ENCODE results near the gene HOXA6. TPM values are rescaled to one million over a fixed set of nuclear protein-coding genes. Genes with fewer than 3 reads are reported as not detected.

HOXA6 gene
- total and polyA plus RNA-seq, 2 experiments from 2014 or later: not detected

DNA sequence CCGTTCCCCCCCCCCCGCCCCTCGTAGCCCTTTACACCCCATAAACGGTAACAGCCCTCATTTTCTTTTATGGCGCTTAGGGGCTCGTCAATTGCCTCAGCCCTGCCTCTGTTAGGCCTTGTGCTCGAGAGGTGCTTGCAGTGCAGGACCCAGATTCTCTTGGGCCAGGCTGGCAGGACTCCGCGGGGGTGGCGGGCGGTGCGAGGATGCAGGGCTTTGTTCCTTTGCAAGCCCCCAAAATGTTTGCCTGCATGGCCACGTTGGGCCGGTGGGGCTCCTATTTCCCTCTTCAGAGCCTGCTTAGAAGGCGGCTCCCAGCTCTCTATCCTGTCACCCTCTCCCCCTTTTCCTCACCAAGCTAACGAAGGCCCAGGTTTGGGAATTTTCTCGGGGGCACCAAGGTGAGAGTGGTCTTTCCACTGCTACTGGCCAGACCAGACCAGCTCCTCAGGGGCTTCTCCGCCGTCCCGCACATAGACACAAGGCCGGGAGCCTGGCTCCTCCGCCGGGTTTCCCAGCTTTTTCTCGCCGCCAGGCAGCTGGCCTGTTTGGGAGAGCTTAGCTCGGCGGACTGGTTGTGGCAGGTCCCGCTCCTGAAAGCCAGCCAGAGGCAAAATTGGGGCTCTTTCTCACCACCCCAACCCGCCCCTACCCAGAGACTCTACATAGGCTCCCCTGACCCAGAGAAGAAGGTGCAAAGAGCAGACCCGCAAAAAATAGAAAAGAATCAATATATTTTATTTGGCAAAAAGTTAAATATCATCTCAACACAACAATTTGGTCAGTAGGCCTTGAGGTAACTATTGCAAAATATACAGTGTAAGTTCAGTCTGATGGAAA lies 14.4 kb upstream of the HOXA6 start:
- no peak for ATAC-seq
- H3K27ac ChIP-seq (ENCODE audit: low read depth): no peak overlapping the region
- H3K27me3 Mint-ChIP-seq (ENCODE audit: insufficient read depth, low read depth, poor library complexity): peaks cover 99% of the 10 kb centered on the region

DNA sequence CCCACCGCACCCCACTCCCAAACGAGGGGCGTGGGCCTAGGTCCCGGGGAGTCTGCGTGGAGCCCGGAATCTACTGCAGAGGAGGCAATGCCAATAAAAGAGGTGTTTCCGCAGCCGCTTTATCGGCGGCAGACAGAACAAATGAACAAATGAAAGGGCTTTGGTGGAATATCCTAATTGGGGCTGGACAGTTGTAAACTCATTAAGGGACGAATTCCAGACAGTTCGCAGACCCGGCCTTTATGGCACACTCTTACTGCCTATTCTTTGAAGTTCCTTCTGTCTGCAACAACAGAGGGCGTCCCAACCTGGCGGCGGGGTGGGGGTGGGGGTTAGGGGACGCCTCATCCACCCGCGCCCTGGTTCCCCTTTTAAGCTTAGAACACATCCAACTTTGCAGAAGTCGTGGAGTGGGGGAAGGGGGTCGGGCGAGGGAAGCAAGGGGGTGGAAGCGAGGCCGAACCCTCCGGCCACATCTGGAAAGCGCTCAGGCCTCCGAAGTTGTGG lies 13.7 kb upstream of the HOXA6 start:
- H3K4me3 Mint-ChIP-seq: peak overlapping the region; percentile 53; the same call in 2 of the 3 replicates
- ATAC-seq (no peak), DNase-seq (ENCODE audit: low spot score) (no peak)
- Histone ChIP-seq H3K4me2 (peak overlapping the region; percentile 82; the same call in 1 of the 2 replicates), H3K4me3 (peak overlapping the region; percentile 64; the same call in 1 of the 2 replicates), H3K4me1 (ENCODE audit: insufficient read depth) (no peaks in the 10 kb centered on the region; the same call in 1 of the 2 replicates), H3K27me3 (ENCODE audit: insufficient read depth) (peaks cover 100% of the 10 kb centered on the region), H3K27ac (ENCODE audit: low read depth) (no peak overlapping the region), H3K79me2 (replicated peaks; ENCODE audit: insufficient read depth) (no peaks in the 10 kb centered on the region), H3K9me2 (ENCODE audit: insufficient read depth) (no peaks in the 10 kb centered on the region), H2AFZ (no peak overlapping the region), H4K20me1 (replicated peaks; ENCODE audit: insufficient read depth) (peaks cover 47% of the 10 kb centered on the region), H3F3A (replicated peaks; ENCODE audit: low read depth) (peaks cover 21% of the 10 kb centered on the region), H3K36me3 (ENCODE audit: insufficient read depth) (no peaks in the 10 kb centered on the region; the same call in 1 of the 2 replicates)
- peaks cover 11% of the 10 kb centered on the region; the same call in 2 of the 3 replicates for H3K9me3 Mint-ChIP-seq
- peaks cover 12% of the 10 kb centered on the region for H3K4me1 Mint-ChIP-seq
- peaks cover 99% of the 10 kb centered on the region for H3K27me3 Mint-ChIP-seq (ENCODE audit: insufficient read depth, low read depth, poor library complexity)
- H3K36me3 Mint-ChIP-seq (ENCODE audit: low read depth): no peaks in the 10 kb centered on the region; the same call in 2 of the 3 replicates
- H3K27ac Mint-ChIP-seq: no peak overlapping the region
- TF ChIP-seq CREB1 (CRISPR knock-in tag; IDR thresholded peaks at IDR 0.05; ENCODE audit: low read depth): no peak
- TF ChIP-seq, protein P1, sequence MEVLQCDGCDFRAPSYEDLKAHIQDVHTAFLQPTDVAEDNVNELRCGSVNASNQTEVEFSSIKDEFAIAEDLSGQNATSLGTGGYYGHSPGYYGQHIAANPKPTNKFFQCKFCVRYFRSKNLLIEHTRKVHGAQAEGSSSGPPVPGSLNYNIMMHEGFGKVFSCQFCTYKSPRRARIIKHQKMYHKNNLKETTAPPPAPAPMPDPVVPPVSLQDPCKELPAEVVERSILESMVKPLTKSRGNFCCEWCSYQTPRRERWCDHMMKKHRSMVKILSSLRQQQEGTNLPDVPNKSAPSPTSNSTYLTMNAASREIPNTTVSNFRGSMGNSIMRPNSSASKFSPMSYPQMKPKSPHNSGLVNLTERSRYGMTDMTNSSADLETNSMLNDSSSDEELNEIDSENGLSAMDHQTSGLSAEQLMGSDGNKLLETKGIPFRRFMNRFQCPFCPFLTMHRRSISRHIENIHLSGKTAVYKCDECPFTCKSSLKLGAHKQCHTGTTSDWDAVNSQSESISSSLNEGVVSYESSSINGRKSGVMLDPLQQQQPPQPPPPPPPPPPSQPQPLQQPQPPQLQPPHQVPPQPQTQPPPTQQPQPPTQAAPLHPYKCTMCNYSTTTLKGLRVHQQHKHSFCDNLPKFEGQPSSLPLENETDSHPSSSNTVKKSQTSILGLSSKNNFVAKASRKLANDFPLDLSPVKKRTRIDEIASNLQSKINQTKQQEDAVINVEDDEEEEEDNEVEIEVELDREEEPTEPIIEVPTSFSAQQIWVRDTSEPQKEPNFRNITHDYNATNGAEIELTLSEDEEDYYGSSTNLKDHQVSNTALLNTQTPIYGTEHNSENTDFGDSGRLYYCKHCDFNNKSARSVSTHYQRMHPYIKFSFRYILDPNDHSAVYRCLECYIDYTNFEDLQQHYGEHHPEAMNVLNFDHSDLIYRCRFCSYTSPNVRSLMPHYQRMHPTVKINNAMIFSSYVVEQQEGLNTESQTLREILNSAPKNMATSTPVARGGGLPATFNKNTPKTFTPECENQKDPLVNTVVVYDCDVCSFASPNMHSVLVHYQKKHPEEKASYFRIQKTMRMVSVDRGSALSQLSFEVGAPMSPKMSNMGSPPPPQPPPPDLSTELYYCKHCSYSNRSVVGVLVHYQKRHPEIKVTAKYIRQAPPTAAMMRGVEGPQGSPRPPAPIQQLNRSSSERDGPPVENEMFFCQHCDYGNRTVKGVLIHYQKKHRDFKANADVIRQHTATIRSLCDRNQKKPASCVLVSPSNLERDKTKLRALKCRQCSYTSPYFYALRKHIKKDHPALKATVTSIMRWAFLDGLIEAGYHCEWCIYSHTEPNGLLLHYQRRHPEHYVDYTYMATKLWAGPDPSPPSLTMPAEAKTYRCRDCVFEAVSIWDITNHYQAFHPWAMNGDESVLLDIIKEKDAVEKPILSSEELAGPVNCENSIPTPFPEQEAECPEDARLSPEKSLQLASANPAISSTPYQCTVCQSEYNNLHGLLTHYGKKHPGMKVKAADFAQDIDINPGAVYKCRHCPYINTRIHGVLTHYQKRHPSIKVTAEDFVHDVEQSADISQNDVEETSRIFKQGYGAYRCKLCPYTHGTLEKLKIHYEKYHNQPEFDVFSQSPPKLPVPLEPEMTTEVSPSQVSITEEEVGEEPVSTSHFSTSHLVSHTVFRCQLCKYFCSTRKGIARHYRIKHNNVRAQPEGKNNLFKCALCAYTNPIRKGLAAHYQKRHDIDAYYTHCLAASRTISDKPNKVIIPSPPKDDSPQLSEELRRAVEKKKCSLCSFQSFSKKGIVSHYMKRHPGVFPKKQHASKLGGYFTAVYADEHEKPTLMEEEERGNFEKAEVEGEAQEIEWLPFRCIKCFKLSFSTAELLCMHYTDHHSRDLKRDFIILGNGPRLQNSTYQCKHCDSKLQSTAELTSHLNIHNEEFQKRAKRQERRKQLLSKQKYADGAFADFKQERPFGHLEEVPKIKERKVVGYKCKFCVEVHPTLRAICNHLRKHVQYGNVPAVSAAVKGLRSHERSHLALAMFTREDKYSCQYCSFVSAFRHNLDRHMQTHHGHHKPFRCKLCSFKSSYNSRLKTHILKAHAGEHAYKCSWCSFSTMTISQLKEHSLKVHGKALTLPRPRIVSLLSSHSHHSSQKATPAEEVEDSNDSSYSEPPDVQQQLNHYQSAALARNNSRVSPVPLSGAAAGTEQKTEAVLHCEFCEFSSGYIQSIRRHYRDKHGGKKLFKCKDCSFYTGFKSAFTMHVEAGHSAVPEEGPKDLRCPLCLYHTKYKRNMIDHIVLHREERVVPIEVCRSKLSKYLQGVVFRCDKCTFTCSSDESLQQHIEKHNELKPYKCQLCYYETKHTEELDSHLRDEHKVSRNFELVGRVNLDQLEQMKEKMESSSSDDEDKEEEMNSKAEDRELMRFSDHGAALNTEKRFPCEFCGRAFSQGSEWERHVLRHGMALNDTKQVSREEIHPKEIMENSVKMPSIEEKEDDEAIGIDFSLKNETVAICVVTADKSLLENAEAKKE (CRISPR knock-in tag; IDR thresholded peaks at IDR 0.05): no peak
- no peak for TF ChIP-seq ZNF331 (CRISPR knock-in tag; IDR thresholded peaks at IDR 0.05; ENCODE audit: low read depth)
- peak; percentile 69 for TF ChIP-seq EZH2phosphoT487 (IDR thresholded peaks at IDR 0.05; ENCODE audit: unreplicated experiment)
- TF ChIP-seq, protein P2, sequence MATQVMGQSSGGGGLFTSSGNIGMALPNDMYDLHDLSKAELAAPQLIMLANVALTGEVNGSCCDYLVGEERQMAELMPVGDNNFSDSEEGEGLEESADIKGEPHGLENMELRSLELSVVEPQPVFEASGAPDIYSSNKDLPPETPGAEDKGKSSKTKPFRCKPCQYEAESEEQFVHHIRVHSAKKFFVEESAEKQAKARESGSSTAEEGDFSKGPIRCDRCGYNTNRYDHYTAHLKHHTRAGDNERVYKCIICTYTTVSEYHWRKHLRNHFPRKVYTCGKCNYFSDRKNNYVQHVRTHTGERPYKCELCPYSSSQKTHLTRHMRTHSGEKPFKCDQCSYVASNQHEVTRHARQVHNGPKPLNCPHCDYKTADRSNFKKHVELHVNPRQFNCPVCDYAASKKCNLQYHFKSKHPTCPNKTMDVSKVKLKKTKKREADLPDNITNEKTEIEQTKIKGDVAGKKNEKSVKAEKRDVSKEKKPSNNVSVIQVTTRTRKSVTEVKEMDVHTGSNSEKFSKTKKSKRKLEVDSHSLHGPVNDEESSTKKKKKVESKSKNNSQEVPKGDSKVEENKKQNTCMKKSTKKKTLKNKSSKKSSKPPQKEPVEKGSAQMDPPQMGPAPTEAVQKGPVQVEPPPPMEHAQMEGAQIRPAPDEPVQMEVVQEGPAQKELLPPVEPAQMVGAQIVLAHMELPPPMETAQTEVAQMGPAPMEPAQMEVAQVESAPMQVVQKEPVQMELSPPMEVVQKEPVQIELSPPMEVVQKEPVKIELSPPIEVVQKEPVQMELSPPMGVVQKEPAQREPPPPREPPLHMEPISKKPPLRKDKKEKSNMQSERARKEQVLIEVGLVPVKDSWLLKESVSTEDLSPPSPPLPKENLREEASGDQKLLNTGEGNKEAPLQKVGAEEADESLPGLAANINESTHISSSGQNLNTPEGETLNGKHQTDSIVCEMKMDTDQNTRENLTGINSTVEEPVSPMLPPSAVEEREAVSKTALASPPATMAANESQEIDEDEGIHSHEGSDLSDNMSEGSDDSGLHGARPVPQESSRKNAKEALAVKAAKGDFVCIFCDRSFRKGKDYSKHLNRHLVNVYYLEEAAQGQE (IDR thresholded peaks at IDR 0.05; ENCODE audit: unreplicated experiment): no peak
- no peak for TF ChIP-seq POLR2AphosphoS5 (IDR thresholded peaks at IDR 0.05; ENCODE audit: low read depth)

More for the DNA sequence above, 14.4 kb upstream of the HOXA6 start:
- H3K36me3 ChIP-seq (ENCODE audit: insufficient read depth): no peaks in the 10 kb centered on the region; the same call in 1 of the 2 replicates
- peaks cover 100% of the 10 kb centered on the region for H3K27me3 ChIP-seq (ENCODE audit: insufficient read depth)
- H3K4me2 ChIP-seq: no peak overlapping the region
- H2AFZ ChIP-seq: no peak overlapping the region
- no peak overlapping the region for H3K27ac Mint-ChIP-seq
- H3K36me3 Mint-ChIP-seq (ENCODE audit: low read depth): no peaks in the 10 kb centered on the region; the same call in 2 of the 3 replicates
- no peak overlapping the region for H3K4me3 Mint-ChIP-seq
- H3K79me2 ChIP-seq (replicated peaks; ENCODE audit: insufficient read depth): no peaks in the 10 kb centered on the region
- DNase-seq (ENCODE audit: low spot score): peak; percentile 42
- no peaks in the 10 kb centered on the region; the same call in 1 of the 2 replicates for H3K4me1 ChIP-seq (ENCODE audit: insufficient read depth)
- H3K9me3 Mint-ChIP-seq: peaks cover 9% of the 10 kb centered on the region; the same call in 2 of the 3 replicates
- peaks cover 10% of the 10 kb centered on the region for H3K4me1 Mint-ChIP-seq
- H3K9me2 ChIP-seq (ENCODE audit: insufficient read depth): no peaks in the 10 kb centered on the region
- H3F3A ChIP-seq (replicated peaks; ENCODE audit: low read depth): peaks cover 24% of the 10 kb centered on the region
- H3K4me3 ChIP-seq: no peak overlapping the region
- H4K20me1 ChIP-seq (replicated peaks; ENCODE audit: insufficient read depth): peaks cover 50% of the 10 kb centered on the region
- TF ChIP-seq EZH2phosphoT487 (IDR thresholded peaks at IDR 0.05; ENCODE audit: unreplicated experiment): peak; percentile 73
- no peak for TF ChIP-seq POLR2AphosphoS5 (IDR thresholded peaks at IDR 0.05; ENCODE audit: low read depth)
- peak; percentile 93 for TF ChIP-seq EZH2 (IDR thresholded peaks at IDR 0.05; ENCODE audit: low read depth, unreplicated experiment)

Measured in GM23338 (cell line).